ENCODE results near the gene CYSRT1.

CYSRT1 gene

GRCh38 chr9:137254624-137255447, 29.9 kb downstream of the CYSRT1 start, which contains the start of gene NELFB (continued):
- peak; percentile 90 for TF ChIP-seq KLF1 (tag by site-specific recombination; IDR thresholded peaks at IDR 0.05)
- TF ChIP-seq MEIS1 (CRISPR knock-in tag; IDR thresholded peaks at IDR 0.05; ENCODE audit: borderline replicate concordance): peak; percentile 32; the same call in 1 of the 2 replicates
- no peak for TF ChIP-seq SALL2 (tag by site-specific recombination; IDR thresholded peaks at IDR 0.05; ENCODE audit: borderline replicate concordance)
- no peak for TF ChIP-seq ZNF707 (tag by site-specific recombination; IDR thresholded peaks at IDR 0.05)
- TF ChIP-seq ATF2 (tag by site-specific recombination; IDR thresholded peaks at IDR 0.05; ENCODE audit: low read depth): no peak
- TF ChIP-seq PBX3 (CRISPR knock-in tag; IDR thresholded peaks at IDR 0.05): peak; percentile 73
- no peak for TF ChIP-seq ZNF184 (tag by site-specific recombination; IDR thresholded peaks at IDR 0.05)
- peak; percentile 78 for TF ChIP-seq SP2 (tag by site-specific recombination; IDR thresholded peaks at IDR 0.05)
- no peak for TF ChIP-seq ZNF558 (tag by site-specific recombination; IDR thresholded peaks at IDR 0.05)
- no peak for TF ChIP-seq ZNF223 (tag by site-specific recombination; IDR thresholded peaks at IDR 0.05)
- TF ChIP-seq ZNF121 (tag by site-specific recombination; IDR thresholded peaks at IDR 0.05): 0 out of 2 replicates have a peak, but pooled peaks have one; percentile 21
- TF ChIP-seq ZNF211 (tag by site-specific recombination; IDR thresholded peaks at IDR 0.05; ENCODE audit: low read depth): no peak
- TF ChIP-seq ZNF791 (tag by site-specific recombination; IDR thresholded peaks at IDR 0.05): no peak
- TF ChIP-seq ZNF112 (tag by site-specific recombination; IDR thresholded peaks at IDR 0.05): no peak
- no peak for TF ChIP-seq ZNF248 (tag by site-specific recombination; IDR thresholded peaks at IDR 0.05)
- TF ChIP-seq OSR2 (tag by site-specific recombination; IDR thresholded peaks at IDR 0.05): no peak
- TF ChIP-seq ZNF302 (tag by site-specific recombination; IDR thresholded peaks at IDR 0.05; ENCODE audit: low read depth): no peak
- no peak for TF ChIP-seq ZNF18 (tag by site-specific recombination; IDR thresholded peaks at IDR 0.05)
- TF ChIP-seq ZNF571 (tag by site-specific recombination; IDR thresholded peaks at IDR 0.05): no peak
- TF ChIP-seq ZNF404 (tag by site-specific recombination; IDR thresholded peaks at IDR 0.05): no peak
- no peak for TF ChIP-seq ZNF157 (tag by site-specific recombination; IDR thresholded peaks at IDR 0.05)
- no peak for TF ChIP-seq ZNF394 (tag by site-specific recombination; IDR thresholded peaks at IDR 0.05; ENCODE audit: borderline replicate concordance)
- peak; percentile 22; the same call in 1 of the 2 replicates for TF ChIP-seq KLF7 (tag by site-specific recombination; IDR thresholded peaks at IDR 0.05; ENCODE audit: borderline replicate concordance)
- TF ChIP-seq ZNF473 (tag by site-specific recombination; IDR thresholded peaks at IDR 0.05): no peak
- no peak for TF ChIP-seq ZNF155 (tag by site-specific recombination; IDR thresholded peaks at IDR 0.05)
- TF ChIP-seq ZNF138 (tag by site-specific recombination; IDR thresholded peaks at IDR 0.05; ENCODE audit: borderline replicate concordance): no peak
- TF ChIP-seq SETDB1 (IDR thresholded peaks at IDR 0.05; ENCODE audit: insufficient read length, low read length): no peak
- no peak for TF ChIP-seq ZNF311 (tag by site-specific recombination; IDR thresholded peaks at IDR 0.05; ENCODE audit: borderline replicate concordance)
- peak; percentile 94 for TF ChIP-seq KLF16 (tag by site-specific recombination; IDR thresholded peaks at IDR 0.05)
- no peak for TF ChIP-seq ZNF350 (tag by site-specific recombination; IDR thresholded peaks at IDR 0.05)
- no peak; the same call in 1 of the 2 replicates for TF ChIP-seq OVOL3 (tag by site-specific recombination; IDR thresholded peaks at IDR 0.05)
- TF ChIP-seq ZNF76 (tag by site-specific recombination; IDR thresholded peaks at IDR 0.05; ENCODE audit: borderline replicate concordance, low read depth): no peak
- TF ChIP-seq ZNF214 (tag by site-specific recombination; IDR thresholded peaks at IDR 0.05; ENCODE audit: borderline replicate concordance): no peak
- TF ChIP-seq FEZF1 (tag by site-specific recombination; IDR thresholded peaks at IDR 0.05): no peak
- no peak for TF ChIP-seq TRIM28 (IDR thresholded peaks at IDR 0.05; ENCODE audit: borderline replicate concordance, low read length)
- TF ChIP-seq ZNF585B (tag by site-specific recombination; IDR thresholded peaks at IDR 0.05): no peak
- TF ChIP-seq ZNF670 (tag by site-specific recombination; IDR thresholded peaks at IDR 0.05; ENCODE audit: low read depth): no peak
- no peak for TF ChIP-seq ZNF221 (tag by site-specific recombination; IDR thresholded peaks at IDR 0.05; ENCODE audit: borderline replicate concordance)
- TF ChIP-seq ZNF132 (tag by site-specific recombination; IDR thresholded peaks at IDR 0.05; ENCODE audit: borderline replicate concordance): no peak
